ENCODE measurements around the gene CRYGA.

The CRYGA gene

GRCh38 chr2:208186893-208187292, 23.5 kb upstream of the CRYGA start:
- no peak for DNase-seq (ENCODE audit: low read depth, low spot score)
- Histone ChIP-seq H3K27me3 (ENCODE audit: control insufficient read depth, insufficient read depth, low read length) (no peaks in the 10 kb centered on the region), H3K4me1 (ENCODE audit: control insufficient read depth, insufficient read depth, low read length) (peaks cover 4% of the 10 kb centered on the region; the same call in 1 of the 2 replicates), H3K4me3 (ENCODE audit: low read length) (no peak overlapping the region), H3K36me3 (ENCODE audit: control insufficient read depth, insufficient read depth, low read length) (no peaks in the 10 kb centered on the region), H3K27ac (ENCODE audit: low read length) (no peak overlapping the region), H3K9me3 (ENCODE audit: control insufficient read depth, insufficient read depth, low read length) (no peaks in the 10 kb centered on the region)
- no CpG with 5 or more reads among the region's 2 CpGs for WGBS (ENCODE audit: insufficient coverage, insufficient read length)

- no peak for DNase-seq (ENCODE audit: low read depth, low spot score)
- Histone ChIP-seq H3K9me3 (ENCODE audit: control insufficient read depth, insufficient read depth, low read length) (no peaks in the 10 kb centered on the region), H3K27ac (ENCODE audit: low read length) (no peak overlapping the region), H3K4me3 (ENCODE audit: low read length) (no peak overlapping the region), H3K27me3 (ENCODE audit: control insufficient read depth, insufficient read depth, low read length) (no peaks in the 10 kb centered on the region), H3K36me3 (ENCODE audit: control insufficient read depth, insufficient read depth, low read length) (no peaks in the 10 kb centered on the region), H3K4me1 (ENCODE audit: control insufficient read depth, insufficient read depth, low read length) (peaks cover 4% of the 10 kb centered on the region; the same call in 1 of the 2 replicates)
- WGBS (ENCODE audit: insufficient coverage, insufficient read length): no CpG with 5 or more reads among the region's 5 CpGs
These were observed 23.1 kb upstream of the CRYGA start for GRCh38 chr2:208186465-208186864.

- DNase-seq (ENCODE audit: low read depth, low spot score): no peak
- Histone ChIP-seq H3K4me3 (ENCODE audit: low read length) (peak overlapping the region; percentile 5; the same call in 1 of the 2 replicates), H3K27ac (ENCODE audit: low read length) (no peak overlapping the region), H3K27me3 (ENCODE audit: control insufficient read depth, insufficient read depth, low read length) (no peaks in the 10 kb centered on the region), H3K9me3 (ENCODE audit: control insufficient read depth, insufficient read depth, low read length) (no peaks in the 10 kb centered on the region), H3K4me1 (ENCODE audit: control insufficient read depth, insufficient read depth, low read length) (peaks cover 2% of the 10 kb centered on the region; the same call in 1 of the 2 replicates), H3K36me3 (ENCODE audit: control insufficient read depth, insufficient read depth, low read length) (no peaks in the 10 kb centered on the region)
- no CpG with 5 or more reads among the region's 12 CpGs for WGBS (ENCODE audit: insufficient coverage, insufficient read length)
These were observed 20.8 kb upstream of the CRYGA start for GRCh38 chr2:208183972-208184705.

GRCh38 chr2:208183526-208183925, 20.1 kb upstream of the CRYGA start:
- Histone ChIP-seq H3K4me1 (ENCODE audit: control insufficient read depth, insufficient read depth, low read length) (peaks cover 2% of the 10 kb centered on the region; the same call in 1 of the 2 replicates), H3K36me3 (ENCODE audit: control insufficient read depth, insufficient read depth, low read length) (no peaks in the 10 kb centered on the region), H3K27ac (ENCODE audit: low read length) (no peak overlapping the region), H3K4me3 (ENCODE audit: low read length) (no peak overlapping the region; the same call in 1 of the 2 replicates), H3K27me3 (ENCODE audit: control insufficient read depth, insufficient read depth, low read length) (no peaks in the 10 kb centered on the region), H3K9me3 (ENCODE audit: control insufficient read depth, insufficient read depth, low read length) (no peaks in the 10 kb centered on the region)
- DNase-seq (ENCODE audit: low read depth, low spot score): no peak
- WGBS (ENCODE audit: insufficient coverage, insufficient read length): no CpG with 5 or more reads among the region's 7 CpGs

GRCh38 chr2:208182835-208183234, 19.4 kb upstream of the CRYGA start:
- H3K4me3 ChIP-seq (ENCODE audit: low read length): no peak overlapping the region
- DNase-seq (ENCODE audit: low read depth, low spot score): no peak
- WGBS (ENCODE audit: insufficient coverage, insufficient read length): no CpG with 5 or more reads among the region's 3 CpGs
- no peaks in the 10 kb centered on the region for H3K36me3 ChIP-seq (ENCODE audit: control insufficient read depth, insufficient read depth, low read length)
- no peaks in the 10 kb centered on the region for H3K9me3 ChIP-seq (ENCODE audit: control insufficient read depth, insufficient read depth, low read length)
- H3K27ac ChIP-seq (ENCODE audit: low read length): no peak overlapping the region
- H3K27me3 ChIP-seq (ENCODE audit: control insufficient read depth, insufficient read depth, low read length): no peaks in the 10 kb centered on the region
- peaks cover 2% of the 10 kb centered on the region; the same call in 1 of the 2 replicates for H3K4me1 ChIP-seq (ENCODE audit: control insufficient read depth, insufficient read depth, low read length)

- no peaks in the 10 kb centered on the region for H3K9me3 ChIP-seq (ENCODE audit: control insufficient read depth, insufficient read depth, low read length)
- no CpG with 5 or more reads among the region's 4 CpGs for WGBS (ENCODE audit: insufficient coverage, insufficient read length)
- no peaks in the 10 kb centered on the region for H3K27me3 ChIP-seq (ENCODE audit: control insufficient read depth, insufficient read depth, low read length)
- no peaks in the 10 kb centered on the region for H3K36me3 ChIP-seq (ENCODE audit: control insufficient read depth, insufficient read depth, low read length)
- no peak overlapping the region for H3K4me3 ChIP-seq (ENCODE audit: low read length)
- DNase-seq (ENCODE audit: low read depth, low spot score): no peak
- peaks cover 2% of the 10 kb centered on the region; the same call in 1 of the 2 replicates for H3K4me1 ChIP-seq (ENCODE audit: control insufficient read depth, insufficient read depth, low read length)
- no peak overlapping the region for H3K27ac ChIP-seq (ENCODE audit: low read length)
These were observed 15.7 kb upstream of the CRYGA start for GRCh38 chr2:208179028-208179609.

GRCh38 chr2:208175840-208176153, 12.4 kb upstream of the CRYGA start:
- no peak overlapping the region for H3K27ac ChIP-seq (ENCODE audit: low read length)
- WGBS (ENCODE audit: insufficient coverage, insufficient read length): no CpG with 5 or more reads among the region's 6 CpGs
- DNase-seq (ENCODE audit: low read depth, low spot score): no peak

GRCh38 chr2:208175069-208175839, 11.9 kb upstream of the CRYGA start:
- peak; percentile 68 for DNase-seq (ENCODE audit: low read depth, low spot score)
- Histone ChIP-seq H3K27ac (ENCODE audit: low read length) (no peak overlapping the region), H3K4me1 (ENCODE audit: control insufficient read depth, insufficient read depth, low read length) (peaks cover 2% of the 10 kb centered on the region; the same call in 1 of the 2 replicates), H3K36me3 (ENCODE audit: control insufficient read depth, insufficient read depth, low read length) (no peaks in the 10 kb centered on the region), H3K27me3 (ENCODE audit: control insufficient read depth, insufficient read depth, low read length) (no peaks in the 10 kb centered on the region), H3K9me3 (ENCODE audit: control insufficient read depth, insufficient read depth, low read length) (no peaks in the 10 kb centered on the region), H3K4me3 (ENCODE audit: low read length) (no peak overlapping the region)
- WGBS (ENCODE audit: insufficient coverage, insufficient read length): no CpG with 5 or more reads among the region's 21 CpGs

More at GRCh38 chr2:208175840-208176153, 12.4 kb upstream of the CRYGA start:
- H3K9me3 ChIP-seq (ENCODE audit: control insufficient read depth, insufficient read depth, low read length): no peaks in the 10 kb centered on the region
- H3K4me3 ChIP-seq (ENCODE audit: low read length): no peak overlapping the region
- H3K27me3 ChIP-seq (ENCODE audit: control insufficient read depth, insufficient read depth, low read length): no peaks in the 10 kb centered on the region
- peaks cover 2% of the 10 kb centered on the region; the same call in 1 of the 2 replicates for H3K4me1 ChIP-seq (ENCODE audit: control insufficient read depth, insufficient read depth, low read length)
- no peaks in the 10 kb centered on the region for H3K36me3 ChIP-seq (ENCODE audit: control insufficient read depth, insufficient read depth, low read length)

- H3K27me3 ChIP-seq (ENCODE audit: control insufficient read depth, insufficient read depth, low read length): no peaks in the 10 kb centered on the region
- peaks cover 2% of the 10 kb centered on the region; the same call in 1 of the 2 replicates for H3K4me1 ChIP-seq (ENCODE audit: control insufficient read depth, insufficient read depth, low read length)
- no peak overlapping the region for H3K4me3 ChIP-seq (ENCODE audit: low read length)
- no CpG with 5 or more reads among the region's 9 CpGs for WGBS (ENCODE audit: insufficient coverage, insufficient read length)
- H3K9me3 ChIP-seq (ENCODE audit: control insufficient read depth, insufficient read depth, low read length): no peaks in the 10 kb centered on the region
- no peak for DNase-seq (ENCODE audit: low read depth, low spot score)
- no peak overlapping the region for H3K27ac ChIP-seq (ENCODE audit: low read length)
- no peaks in the 10 kb centered on the region for H3K36me3 ChIP-seq (ENCODE audit: control insufficient read depth, insufficient read depth, low read length)
These were observed 10.8 kb upstream of the CRYGA start for GRCh38 chr2:208174144-208174543.

GRCh38 chr2:208172125-208172524, 8.7 kb upstream of the CRYGA start:
- H3K36me3 ChIP-seq (ENCODE audit: control insufficient read depth, insufficient read depth, low read length): no peaks in the 10 kb centered on the region
- H3K27ac ChIP-seq (ENCODE audit: low read length): no peak overlapping the region
- peaks cover 2% of the 10 kb centered on the region; the same call in 1 of the 2 replicates for H3K4me1 ChIP-seq (ENCODE audit: control insufficient read depth, insufficient read depth, low read length)
- no peaks in the 10 kb centered on the region for H3K9me3 ChIP-seq (ENCODE audit: control insufficient read depth, insufficient read depth, low read length)
- no peaks in the 10 kb centered on the region for H3K27me3 ChIP-seq (ENCODE audit: control insufficient read depth, insufficient read depth, low read length)
- no CpG with 5 or more reads among the region's 4 CpGs for WGBS (ENCODE audit: insufficient coverage, insufficient read length)
- no peak overlapping the region for H3K4me3 ChIP-seq (ENCODE audit: low read length)
- no peak for DNase-seq (ENCODE audit: low read depth, low spot score)
